ENCODE results near the gene DPYSL4. TPM values are rescaled to one million over a fixed set of nuclear protein-coding genes. Genes with fewer than 3 reads are reported as not detected.

Gene DPYSL4
- total RNA-seq, 4 donors from 2014 or later: 1.1 to 1.3 TPM; not detected in 2

GRCh38 chr10:132236881-132237280 lies 50.1 kb downstream of the DPYSL4 start:
- DNase-seq (ENCODE audit: low spot score in 2 of 2): no peak
- no peak for TF ChIP-seq POLR2A (IDR thresholded peaks at IDR 0.05)
- no peak for TF ChIP-seq CTCF (IDR thresholded peaks at IDR 0.05)
- 85 to 89% methylated on average over 13 of the region's 13 CpGs for WGBS, 2 donors
- intact Hi-C loops (cut with DNase I; ENCODE audit: low total_unique reads): no loop called here
- H3K4me3 ChIP-seq (ENCODE audit: low read depth, poor library complexity, severe bottlenecking): no peak overlapping the region

GRCh38 chr10:132237396-132237795 lies 50.6 kb downstream of the DPYSL4 start:
- TF ChIP-seq CTCF (IDR thresholded peaks at IDR 0.05) (no peak), POLR2A (IDR thresholded peaks at IDR 0.05) (no peak)
- DNase-seq (ENCODE audit: low spot score in 2 of 2): no peak
- intact Hi-C loops (cut with DNase I; ENCODE audit: low total_unique reads): no loop called here
- H3K4me3 ChIP-seq (ENCODE audit: low read depth, poor library complexity, severe bottlenecking): no peak overlapping the region
- 83 to 88% methylated on average over 15 of the region's 15 CpGs for whole genome bisulfite sequencing, 2 donors

GRCh38 chr10:132237871-132238270 lies 51.1 kb downstream of the DPYSL4 start:
- intact Hi-C loops (cut with DNase I; ENCODE audit: low total_unique reads): no loop called here

DNA sequence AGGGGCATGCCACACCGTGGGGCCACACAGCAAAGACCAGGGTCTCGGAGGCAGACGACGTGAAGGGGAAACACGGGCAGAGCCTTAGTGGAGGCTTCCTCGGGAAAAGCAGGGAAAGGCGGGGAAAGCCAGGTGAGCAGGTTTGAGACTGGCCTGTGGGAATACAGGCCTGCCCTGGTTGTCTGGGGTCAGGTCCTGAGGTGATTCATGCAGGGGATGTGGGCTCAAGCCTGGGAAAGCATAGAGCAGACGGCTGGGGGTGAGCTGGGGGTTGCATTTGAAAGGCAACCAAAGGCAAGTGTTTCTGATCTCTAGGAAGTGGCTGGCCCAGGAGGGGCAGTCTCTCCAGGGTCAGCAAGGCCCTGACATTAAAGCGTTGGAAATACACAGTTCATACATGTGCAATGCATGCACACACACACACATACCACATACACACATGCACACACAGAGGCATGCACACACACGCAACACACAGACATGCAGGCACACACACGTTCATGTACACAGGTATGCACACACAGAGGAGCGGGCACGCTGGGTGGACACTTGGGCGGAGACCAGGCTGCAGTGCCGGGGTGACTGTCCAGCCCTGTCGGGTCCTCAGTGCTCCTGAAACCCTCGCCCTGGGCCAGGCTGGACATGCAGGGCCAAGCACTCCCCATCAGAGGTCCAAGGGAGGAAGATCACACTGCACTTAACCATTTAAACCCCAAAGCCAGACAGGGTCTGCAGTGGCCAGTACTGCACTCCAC lies 51.8 kb downstream of the DPYSL4 start:
- intact Hi-C loops (cut with DNase I; ENCODE audit: low total_unique reads): no loop called here
- no peak overlapping the region for H3K4me3 ChIP-seq (ENCODE audit: low read depth, poor library complexity, severe bottlenecking)
- 89% methylated on average over 17 of the region's 17 CpGs for WGBS, 2 donors
- DNase-seq (ENCODE audit: low spot score in 2 of 2): no peak
- TF ChIP-seq POLR2A (IDR thresholded peaks at IDR 0.05): no peak
- TF ChIP-seq CTCF (IDR thresholded peaks at IDR 0.05): no peak

More at GRCh38 chr10:132237871-132238270, 51.1 kb downstream of the DPYSL4 start:
- no peak overlapping the region for H3K4me3 ChIP-seq (ENCODE audit: low read depth, poor library complexity, severe bottlenecking)
- TF ChIP-seq CTCF (IDR thresholded peaks at IDR 0.05) (no peak), POLR2A (IDR thresholded peaks at IDR 0.05) (no peak)
- WGBS, 2 donors: 57 to 66% methylated on average over 9 of the region's 9 CpGs
- DNase-seq (ENCODE audit: low spot score in 2 of 2): no peak

DNA sequence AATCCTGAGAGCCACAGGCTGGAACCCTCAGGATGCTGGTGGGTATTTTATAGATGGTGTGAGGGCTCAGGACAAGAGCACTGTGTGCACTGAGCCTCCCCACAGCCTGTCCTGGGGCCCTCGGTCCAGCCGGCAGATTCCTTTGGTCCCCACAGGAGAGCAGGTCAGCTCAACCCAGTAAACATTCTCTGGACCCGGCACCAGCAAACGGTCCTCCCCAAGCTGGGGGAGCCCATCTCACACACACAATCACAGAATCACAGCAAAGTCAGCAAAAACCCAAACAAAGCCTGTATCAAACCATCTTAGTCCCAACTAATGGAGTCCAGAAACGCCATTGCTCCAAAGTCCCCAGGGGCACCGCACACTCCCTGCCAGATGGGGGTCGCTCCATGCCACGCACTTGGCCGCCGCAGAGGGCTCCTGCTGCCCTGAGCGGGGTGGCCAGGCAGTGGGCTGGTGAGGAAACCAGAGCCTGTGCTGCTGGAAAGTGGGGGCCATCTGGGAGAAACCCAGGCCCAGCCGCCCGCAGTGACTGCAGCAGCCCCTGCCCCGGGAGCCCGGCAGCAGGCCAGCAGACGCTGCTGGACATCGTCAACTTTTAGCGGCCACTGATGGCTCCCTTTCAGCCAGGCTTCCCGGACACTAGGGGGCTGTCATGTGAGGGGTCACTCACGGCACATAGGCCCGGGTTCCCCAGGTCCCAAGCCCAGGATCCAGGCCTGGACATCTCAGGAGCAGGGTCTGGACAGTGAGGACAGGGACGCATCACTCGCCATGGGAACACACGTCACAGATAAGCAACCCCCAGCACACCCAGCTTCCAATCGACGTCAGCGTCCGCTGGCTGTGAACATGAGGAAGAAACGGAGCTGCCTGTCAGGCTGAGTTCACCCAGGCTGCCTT lies 52.6 kb downstream of the DPYSL4 start:
- 74 to 75% methylated on average over 8 to 12 of the region's 29 CpGs for WGBS, 2 donors
- DNase-seq (ENCODE audit: low spot score in 2 of 2): no peak
- TF ChIP-seq CTCF (IDR thresholded peaks at IDR 0.05) (no peak), POLR2A (IDR thresholded peaks at IDR 0.05) (no peak)
- intact Hi-C loops (cut with DNase I; ENCODE audit: low total_unique reads): no loop called here
- no peak overlapping the region for H3K4me3 ChIP-seq (ENCODE audit: low read depth, poor library complexity, severe bottlenecking)

Data from lower leg skin (tissue), 4 donors.